HG02623 (cell line): ENCODE results near the gene LZIC.

Experiments
- ATAC-seq: cut with Tn5 transposase; IDR thresholded peaks from one replicate; pipeline ENCODE4 v1.9.1; 2021; ENCODE audit warnings: moderate library complexity; ENCODE audit not compliant: unreplicated experiment

LZIC gene

GRCh38 chr1:9910423-9911178 is 32.6 kb downstream of the LZIC start:
- ATAC-seq, result peak; percentile 90

DNA sequence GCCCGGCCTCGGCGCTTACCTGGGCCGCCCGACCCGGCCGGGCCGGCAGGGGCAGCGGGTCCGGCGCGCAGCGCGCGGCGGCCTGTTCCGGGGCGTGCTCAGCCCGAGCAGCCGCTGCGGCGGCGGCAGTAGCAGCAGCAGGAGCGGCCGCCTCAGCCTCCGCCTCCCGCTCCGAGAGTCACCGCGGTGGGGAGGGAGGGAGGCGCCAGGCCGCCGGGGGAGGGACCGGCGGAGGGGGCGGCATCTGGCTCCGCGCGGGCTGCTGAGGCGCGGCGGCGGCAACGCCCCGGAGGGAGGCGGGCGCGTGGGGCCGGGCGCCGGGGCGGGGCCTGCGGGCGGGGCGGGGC is 33.1 kb downstream of the LZIC start, which contains the start of gene CTNNBIP1:
CTNNBIP1 (minus strand) TSS at position 194 of the 347 bp plus-strand sequence. CDS start 38,205 bp downstream, outside the sequence.
- peak; percentile 74 for ATAC-seq

GRCh38 chr1:9909234-9910046 is 33.8 kb downstream of the LZIC start:
- peak; percentile 0 for ATAC-seq

- no peak for ATAC-seq
Observed at GRCh38 chr1:9908871-9909233, 34.3 kb downstream of the LZIC start.

DNA sequence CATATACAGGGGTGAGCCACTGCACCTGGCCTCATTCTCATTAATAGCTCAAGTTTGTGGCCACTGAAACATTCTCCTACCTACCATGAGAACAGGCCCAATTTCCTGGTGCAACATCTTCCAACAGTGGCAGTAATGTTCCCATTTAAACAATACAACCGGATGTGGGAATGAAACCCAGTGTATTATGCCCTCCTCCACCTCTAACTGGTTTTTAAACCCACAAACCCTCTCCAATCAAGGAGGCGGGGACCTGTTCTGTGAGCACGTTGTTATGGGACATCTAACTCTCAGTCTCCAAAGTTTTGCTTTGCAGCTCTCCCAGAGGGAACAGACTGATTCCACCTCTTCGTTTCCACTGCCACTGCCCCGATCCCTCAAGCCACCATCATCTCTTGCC is 35.8 kb downstream of the LZIC start:
- no peak for ATAC-seq

DNA sequence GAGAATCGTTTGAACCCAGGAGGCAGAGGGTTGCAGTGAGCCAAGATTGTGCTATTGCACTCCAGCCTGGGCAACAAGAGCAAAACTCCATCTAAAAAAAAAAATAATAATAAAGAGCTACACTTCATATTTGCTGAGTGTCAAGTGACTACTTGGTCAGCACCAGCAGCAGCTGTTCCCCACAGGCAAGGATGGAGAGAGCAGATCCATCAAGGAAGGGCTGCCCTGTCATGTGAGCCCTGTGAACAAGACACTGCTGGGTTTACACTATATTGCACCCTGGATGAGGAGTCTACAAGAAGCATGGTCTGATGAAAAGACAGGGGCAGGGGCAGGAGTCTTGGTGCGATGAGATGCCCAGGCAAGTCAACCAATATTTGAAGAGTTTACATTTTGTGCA is 36.7 kb downstream of the LZIC start:
- ATAC-seq, result no peak

DNA sequence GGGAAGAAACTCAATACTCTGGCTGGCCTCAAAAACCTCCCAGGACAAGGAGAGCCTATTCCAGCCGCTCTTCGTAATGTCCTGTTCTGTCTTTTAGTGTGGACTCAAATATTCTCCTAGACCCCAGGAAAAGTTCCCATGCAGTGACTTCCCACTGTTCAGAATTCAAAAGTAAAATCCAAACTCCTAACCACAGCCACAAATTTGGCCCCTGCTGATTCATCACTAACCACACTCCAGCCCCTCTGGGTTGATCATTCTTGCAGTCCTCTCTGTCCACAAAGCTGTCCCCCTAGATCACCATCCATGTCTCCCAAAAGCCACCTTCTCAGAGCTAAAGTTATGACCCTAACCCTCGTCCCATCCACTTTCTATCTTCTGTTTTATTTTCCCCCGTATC is 38.2 kb downstream of the LZIC start:
- no peak for ATAC-seq

DNA sequence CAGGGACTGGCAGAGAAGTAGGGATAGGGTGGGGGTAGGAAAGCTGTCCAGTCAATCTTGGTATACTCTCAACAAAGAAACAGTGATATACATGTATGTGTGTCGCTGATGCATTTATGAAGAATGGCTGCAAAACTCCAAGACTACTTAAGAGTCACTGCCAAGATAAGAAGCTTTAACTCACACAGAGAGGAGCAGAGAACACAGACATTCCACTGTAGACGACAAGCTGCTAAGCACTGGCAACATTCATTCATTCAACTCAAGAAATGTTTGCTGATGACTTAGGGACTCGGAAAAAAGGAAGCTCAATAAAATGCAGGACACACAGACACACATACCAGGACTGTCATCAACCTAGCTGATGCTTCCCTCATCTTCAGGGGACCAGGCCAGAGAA is 38.6 kb downstream of the LZIC start:
- no peak for ATAC-seq

DNA sequence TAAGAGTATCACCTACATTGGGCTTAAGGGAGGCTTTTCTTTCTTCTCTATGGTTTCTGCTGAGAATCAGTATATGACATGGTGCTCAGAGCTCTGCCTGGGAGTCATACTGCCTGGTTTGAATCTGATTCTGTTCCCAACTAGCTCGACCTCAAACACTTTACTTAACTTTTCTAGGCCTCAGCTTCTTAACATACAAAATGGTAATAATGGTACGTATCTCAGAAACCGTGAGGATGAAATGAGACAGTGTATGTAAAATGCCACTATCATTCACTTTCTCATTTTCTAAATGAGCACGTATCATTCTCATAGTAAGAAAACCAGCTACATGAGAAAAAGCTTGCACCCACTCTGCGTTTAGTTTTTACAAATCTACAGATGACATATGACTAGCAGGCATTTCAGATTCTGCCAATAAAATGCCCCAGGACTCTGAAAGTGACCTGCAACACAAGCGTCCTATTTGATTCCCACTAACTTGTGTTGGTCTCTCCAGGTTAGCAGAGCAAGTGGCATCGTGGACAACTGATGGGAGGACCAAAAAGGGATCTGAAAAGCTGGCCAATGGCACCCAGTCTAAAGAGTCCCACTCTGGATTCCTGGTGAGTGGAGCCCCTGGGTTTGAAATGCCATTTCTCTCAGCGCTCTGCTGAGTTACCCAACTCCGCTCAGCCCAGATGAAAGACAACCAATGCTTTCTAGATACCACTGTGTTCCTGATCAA is 39.2 kb downstream of the LZIC start:
- ATAC-seq, result no peak

- no peak for ATAC-seq
Observed at GRCh38 chr1:9902060-9902452, 41.1 kb downstream of the LZIC start.

DNA sequence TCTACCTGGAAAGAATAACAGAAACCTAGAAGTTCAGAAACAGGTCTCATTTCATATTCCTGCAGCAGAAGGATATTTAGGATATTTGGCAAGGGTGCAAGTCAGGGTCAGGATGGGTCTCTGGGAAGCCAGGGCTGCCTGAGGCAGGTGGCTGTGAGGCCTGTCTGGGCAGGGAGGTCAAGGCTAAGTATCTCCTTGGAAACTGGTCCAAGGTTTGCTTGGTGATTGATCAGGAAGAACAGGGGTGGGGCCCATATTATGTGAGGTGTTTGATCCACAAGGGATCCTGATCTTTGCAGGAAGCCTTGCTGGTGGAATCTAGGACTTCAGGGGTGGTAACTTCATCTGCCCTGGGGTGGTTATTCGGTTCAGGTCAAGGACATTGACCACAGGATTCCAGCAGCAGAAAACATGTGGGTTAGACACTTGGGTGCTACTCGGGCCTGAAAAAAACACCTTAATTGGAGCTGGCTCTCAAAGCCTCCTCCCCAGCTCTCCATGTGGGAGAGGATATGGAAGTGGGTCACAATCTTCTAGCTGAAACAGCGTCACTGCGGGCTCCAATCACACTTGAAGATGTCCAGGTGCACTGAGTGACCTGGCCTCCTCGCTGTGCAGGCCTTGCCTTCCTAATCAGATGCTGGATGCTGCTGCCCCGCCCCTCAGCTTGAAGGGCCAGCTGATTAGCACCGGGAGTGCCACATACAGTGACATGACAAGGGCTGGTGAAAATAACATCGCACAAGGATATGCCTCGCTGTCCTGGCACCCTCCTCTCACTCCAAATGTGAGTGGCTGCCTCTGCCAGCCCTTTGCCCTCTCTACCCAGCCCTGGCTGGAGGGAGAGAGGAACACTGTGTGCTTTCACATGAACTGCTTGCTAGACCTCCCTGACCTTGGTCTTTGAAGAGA is 41.8 kb downstream of the LZIC start:
- no peak for ATAC-seq

DNA sequence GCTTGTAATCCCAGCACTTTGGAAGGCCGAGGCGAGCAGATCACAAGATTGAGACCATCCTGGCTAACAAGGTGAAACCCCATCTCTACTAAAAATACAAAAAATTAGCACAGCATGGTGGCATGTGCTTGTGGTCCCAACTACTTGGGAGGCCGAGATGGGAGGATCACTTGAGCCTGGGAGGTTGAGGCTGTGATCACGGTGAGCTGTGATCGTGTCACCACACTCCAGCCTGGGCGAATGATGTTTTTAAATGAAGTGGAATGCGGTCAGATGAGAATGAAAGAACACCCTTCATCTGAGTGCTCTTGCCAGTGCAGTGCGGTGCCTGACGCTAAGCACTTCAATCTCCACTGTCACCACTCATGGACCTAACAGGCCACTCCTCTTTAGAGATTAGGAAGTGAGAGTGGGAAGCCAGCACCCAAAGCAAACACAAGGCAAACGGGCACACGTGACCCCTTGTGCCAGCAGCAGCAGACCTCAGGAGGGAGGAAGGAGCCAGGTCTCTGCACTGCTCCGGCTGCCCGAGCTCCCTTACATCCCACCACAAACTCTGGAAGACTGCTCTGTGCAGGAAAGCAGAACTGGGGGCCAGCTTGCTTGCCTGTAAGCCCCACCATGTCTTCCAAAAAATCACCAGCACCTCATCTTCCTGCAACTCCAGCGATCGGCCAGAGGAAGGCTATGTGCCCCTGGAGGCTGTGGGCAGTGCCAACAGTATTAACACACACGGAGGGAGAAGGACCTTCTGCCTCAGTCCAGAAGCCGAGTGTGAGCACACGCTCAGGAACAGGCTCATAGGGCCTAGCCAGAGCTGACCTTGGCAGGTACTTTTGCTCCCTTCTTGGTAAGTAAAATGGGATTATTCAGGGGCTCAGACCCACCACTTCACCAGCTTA is 42.8 kb downstream of the LZIC start:
- no peak for ATAC-seq

- no peak for ATAC-seq
Observed at GRCh38 chr1:9894115-9894514, 49.1 kb downstream of the LZIC start.

DNA sequence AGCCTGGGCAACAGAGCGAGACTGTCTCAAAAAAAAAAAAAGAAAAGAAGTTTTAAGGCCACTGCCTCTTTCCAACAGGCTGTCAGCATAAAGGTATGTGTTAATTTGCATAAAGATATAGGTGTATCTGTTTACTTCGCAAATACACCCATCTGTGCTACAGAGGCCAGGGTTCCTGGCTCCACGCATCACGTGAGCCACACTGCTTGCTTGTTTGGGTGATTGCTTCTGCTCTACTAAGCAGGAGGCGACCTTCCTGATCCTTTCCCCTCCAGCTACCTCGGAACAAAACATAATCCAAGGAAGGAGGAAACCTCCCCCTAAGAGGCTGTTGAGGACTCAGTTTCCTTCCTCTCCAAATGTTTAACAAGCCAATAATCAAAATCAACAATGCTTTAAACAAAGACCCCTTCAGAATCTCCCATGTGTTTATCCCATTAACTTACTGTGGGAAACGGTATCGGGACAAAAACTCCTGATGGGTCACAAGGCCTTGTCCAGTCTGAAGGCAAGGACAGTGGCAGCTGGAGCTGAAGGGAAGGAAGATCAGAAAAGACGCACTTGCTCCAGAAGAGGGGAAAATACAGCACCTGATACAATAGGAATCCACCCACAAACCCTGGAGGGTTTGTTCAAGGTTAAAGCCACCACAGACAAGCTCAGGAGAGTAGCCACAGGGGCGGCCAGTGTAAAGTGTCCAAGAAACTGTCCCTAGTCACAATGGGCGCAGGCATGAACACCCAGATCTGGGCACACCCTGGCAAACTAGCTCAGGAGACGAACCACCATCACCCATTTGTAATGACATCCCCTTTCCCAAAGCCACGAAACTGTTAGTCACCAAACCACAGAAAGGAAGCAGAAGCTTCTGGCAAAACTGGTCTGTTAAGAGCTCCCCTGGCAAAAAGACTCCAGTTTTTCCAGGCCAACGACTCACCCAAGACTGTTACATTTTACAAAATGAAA is 50.3 kb downstream of the LZIC start:
- ATAC-seq, result no peak

DNA sequence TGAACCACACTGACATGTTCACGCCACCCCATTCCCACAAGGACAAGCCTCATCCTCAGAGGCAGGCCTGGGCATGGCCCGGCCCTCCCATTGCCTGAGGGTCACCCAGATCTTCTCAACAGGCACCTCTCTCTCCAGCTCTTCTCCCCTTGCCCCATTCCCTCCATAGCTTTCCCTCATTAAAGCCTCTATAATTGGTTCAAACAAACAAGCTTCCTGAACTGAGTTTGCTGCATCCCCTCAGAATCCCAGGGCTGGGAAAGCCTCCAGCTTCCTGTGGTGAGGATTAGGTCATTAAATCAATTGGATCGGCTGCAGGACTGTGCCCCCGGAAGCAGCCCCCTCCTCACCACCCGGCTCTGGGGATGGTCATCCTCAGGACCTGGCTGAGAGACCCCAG is 52.0 kb downstream of the LZIC start:
- no peak for ATAC-seq

DNA sequence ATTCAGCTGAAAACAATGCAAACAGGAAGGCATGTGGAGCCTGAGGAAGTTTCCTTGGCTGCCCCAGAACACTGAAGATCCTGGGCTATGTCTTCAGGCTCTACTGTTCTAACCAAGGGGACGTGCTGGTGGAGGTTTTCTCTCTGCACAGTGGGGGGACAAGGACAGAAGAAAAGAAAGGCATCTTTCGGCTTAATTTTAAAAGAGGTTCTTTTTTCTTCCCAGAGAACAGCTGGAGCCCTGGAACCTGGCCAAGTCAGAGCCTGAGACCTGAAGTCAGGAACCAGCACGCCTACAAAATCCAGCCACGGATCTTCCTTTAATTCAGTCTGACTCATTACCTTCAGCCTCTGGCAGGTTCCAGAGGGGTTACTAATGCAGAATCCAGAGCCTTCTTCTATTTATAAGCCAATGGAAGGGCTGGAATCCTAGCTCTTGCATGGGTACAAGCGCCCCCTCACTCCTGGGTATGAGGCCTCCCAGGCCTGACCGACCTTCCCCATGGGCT is 52.9 kb downstream of the LZIC start:
- no peak for ATAC-seq

DNA sequence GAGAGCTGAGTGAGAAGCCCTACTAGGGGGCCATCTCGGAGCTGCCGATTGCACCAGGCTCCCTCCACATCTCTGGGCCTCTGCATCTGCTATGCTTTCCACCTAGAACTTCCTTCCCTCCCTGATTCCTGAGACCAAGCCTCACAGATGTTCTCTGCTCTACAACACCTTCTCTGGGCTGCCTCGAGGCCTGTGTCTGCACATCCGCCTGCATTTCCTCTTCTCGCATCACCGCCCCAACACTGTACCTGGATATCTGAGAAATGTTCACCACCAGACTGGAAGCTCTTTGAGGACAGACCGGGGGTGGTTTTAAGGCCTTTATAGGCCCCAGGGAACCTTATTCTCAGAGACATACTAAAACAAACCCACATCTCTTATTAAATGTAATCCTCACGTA is 53.8 kb downstream of the LZIC start:
- ATAC-seq, result no peak

GRCh38 chr1:9888886-9889285 is 54.3 kb downstream of the LZIC start:
- no peak for ATAC-seq
